HG03457 (cell line): Measurements from ENCODE around the gene RNF38.
"Not testable (repeated sequence)": the region's sequence is repeated elsewhere in the genome, so short reads cannot be mapped to it uniquely, and the experiment has no call there.

Experiments used
- ATAC-seq: cut with Tn5 transposase; IDR thresholded peaks from one replicate; pipeline ENCODE4 v1.9.1; 2021; ENCODE audit warnings: moderate number of reproducible peaks; ENCODE audit not compliant: unreplicated experiment

The RNF38 gene

GRCh38 chr9:36337002-36337401, 63.1 kb downstream of the RNF38 start:
- no peak for ATAC-seq

DNA sequence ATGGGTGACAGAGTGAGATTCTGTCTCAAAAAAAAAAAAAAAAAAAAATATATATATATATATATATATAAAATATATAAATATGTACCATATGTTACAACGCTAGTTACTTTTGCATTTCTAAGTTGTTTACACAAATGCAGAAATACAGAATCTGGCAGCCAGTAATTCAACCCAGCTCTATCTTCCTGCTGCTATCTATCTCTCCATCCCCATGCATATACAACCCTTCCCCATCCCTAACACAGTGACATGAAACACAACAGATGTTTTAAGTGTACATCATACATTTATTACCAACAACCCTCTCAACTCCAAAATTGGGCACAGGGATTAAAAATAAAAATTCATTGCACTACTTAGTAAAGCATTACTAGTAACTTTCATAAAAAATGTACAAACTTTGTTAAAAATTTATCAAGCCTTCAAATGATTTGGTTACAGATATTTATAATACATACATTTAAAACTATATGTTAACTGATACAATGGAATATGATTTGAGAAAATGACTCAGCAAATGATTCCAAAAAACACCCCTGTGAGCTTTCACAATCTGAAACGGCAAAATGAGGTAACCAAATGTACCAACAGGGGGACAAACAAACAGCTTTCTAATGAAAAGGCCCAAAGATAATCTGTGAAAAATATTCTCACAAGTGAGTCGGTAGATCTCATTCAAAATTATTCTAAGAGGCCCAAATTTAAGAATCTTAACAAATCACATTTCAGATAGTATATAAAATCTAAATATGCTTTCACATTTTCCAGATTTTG, 63.8 kb downstream of the RNF38 start:
- ATAC-seq = no peak

DNA sequence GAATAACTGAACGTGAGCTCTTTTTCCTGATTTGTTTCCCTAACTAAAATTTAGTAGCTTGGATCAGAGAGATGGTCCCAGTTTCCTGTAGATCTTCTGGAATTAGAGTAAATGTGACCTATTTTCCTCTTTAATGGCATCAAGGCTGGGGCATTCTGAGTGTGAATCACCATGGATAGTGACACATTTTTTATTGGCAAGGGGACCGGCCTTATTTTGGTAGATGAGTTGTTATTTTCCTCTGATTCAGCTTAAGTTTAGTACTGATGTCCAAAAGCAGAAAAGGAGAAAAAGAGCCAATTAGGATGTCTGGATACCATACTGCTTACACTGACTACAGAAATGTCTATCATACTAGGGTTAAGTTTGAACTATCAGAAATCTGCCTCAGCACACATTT, 68.1 kb downstream of the RNF38 start:
- no peak for ATAC-seq

DNA sequence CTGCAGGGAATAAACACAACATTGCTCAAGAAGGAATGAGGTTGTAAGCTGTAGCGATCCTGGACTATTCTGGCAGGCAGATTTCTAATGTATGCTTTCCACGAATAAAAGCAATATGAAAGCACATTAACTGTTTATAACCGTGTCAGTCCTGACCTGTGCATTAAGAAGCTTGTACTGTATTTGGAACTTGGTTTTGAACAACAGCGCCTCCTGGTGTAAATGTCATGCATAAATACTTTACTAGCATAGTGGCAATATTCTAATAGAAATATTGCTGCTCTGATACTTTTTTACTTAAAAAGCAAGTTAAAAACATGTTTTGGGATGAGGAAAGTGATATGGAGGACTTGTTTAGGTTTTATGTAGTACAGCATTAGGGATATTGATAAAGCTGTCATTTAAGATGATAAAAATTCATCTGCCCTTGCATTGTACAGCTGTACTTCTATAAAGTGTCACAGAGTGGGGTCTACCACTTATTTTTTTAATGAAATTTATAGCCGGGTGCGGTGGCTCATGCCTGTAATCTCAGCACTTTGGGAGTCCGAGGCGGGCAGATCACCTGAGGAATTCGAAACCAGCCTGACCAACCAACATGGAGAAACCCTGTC, 71.2 kb downstream of the RNF38 start:
- ATAC-seq = no peak

- no peak for ATAC-seq
Observed at GRCh38 chr9:36325081-36325828, 74.8 kb downstream of the RNF38 start.

GRCh38 chr9:36323926-36324325, 76.1 kb downstream of the RNF38 start:
- no peak for ATAC-seq

DNA sequence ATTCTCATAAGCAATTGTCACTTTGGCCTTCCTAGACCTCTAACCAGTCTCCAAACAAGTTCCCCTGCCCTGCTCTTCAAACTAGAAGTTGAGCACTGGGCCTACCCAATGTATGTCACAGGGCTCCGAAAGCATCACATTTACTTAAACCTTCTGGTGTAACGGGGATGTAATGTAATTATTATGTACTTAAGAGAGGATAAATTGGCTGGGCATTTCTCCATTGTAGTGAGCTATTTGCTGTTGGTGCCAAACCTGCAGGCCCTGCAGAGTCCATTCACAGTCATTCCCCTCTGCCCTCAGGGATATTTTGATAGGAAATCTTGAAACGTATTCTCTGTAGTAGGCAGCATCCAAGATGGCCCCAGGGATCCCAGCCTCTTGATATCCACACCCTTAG, 77.6 kb downstream of the RNF38 start:
- no peak for ATAC-seq

- ATAC-seq = not testable (repeated sequence)
Observed at GRCh38 chr9:36321903-36322302, 78.2 kb downstream of the RNF38 start.

DNA sequence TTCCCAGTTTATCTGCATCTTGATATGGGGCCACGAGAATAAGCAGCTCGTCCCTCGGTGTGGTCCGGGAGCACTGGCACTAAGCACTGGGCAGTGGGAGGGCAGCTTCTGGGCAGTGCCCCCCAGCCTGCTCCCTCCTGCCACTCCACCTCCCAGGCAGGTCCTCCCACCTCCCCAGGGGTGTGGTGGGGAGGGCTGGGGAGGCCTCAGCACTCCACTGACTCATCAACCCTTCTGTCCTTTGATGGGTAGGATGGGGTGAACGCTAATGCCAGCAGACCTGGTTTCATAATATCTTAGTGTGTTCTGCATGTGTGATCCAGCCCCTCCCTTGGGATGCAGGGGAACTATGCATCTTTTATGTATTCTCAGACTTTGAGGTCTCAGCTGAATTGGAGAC, 79.6 kb downstream of the RNF38 start:
- no peak for ATAC-seq

DNA sequence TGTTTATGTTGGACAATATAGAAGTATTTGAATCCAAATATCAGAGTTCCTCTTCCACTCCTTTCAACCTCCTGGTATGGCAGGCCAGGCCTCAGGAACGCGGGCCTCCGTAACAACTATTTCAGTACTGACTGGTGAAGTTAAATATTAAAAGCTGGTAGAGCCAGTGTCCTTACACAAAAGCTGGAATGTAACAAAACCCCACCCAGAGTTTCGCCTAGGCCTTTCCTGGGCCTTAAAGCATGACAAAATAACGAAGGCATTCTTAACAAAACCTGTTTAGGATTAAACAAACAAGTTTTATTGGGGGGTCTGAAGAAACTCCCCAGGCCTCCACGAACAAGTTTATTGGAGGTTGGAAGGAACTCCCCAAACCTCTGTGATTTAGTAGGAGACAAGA, 80.3 kb downstream of the RNF38 start:
- ATAC-seq = no peak

- no peak for ATAC-seq
Observed at GRCh38 chr9:36319183-36319582, 80.9 kb downstream of the RNF38 start.

- ATAC-seq = no peak
Observed at GRCh38 chr9:36318212-36318802, 81.8 kb downstream of the RNF38 start.

DNA sequence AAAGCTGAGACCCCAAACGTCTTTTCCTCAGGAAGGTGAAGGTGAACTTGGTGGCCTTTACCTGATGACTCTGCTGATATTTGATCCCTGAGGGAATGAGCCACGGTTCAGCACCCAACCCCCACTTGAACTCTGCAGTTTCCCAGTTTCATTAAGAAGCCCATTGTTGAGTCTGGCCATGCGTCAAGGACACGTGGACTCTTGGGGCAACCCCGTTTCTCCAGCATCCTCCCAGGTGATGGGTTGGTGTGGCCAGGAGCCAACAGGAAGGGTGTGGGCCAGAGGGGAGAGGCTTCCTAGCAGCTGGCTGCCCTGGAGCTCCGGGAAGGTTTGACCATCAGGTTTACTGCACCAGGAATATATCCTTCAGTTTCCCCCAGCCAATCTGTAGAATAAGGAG, 82.3 kb downstream of the RNF38 start:
- no peak for ATAC-seq

GRCh38 chr9:36316611-36317317, 83.3 kb downstream of the RNF38 start:
- no peak for ATAC-seq

- no peak for ATAC-seq
Observed at GRCh38 chr9:36316049-36316448, 84.0 kb downstream of the RNF38 start.

DNA sequence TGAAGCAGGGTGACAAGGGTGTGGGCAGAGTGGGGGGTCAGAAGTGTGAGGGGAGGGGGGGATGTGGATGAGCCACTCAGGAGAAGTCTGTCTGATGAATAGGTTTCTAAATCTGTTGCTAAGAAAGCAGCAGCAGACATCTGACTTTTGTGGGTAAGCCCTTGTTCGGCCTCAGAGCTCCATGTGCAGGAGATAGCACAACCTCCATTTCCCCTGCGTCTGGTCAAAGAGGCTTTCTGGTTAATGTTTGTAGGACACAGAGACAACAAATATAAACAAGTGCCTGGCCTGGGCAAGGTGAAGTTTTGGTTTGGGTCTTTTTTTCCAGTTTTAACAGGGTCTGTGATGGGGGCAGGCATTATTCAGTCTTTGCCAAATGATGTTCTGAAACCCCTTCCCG, 84.8 kb downstream of the RNF38 start:
- no peak for ATAC-seq

GRCh38 chr9:36314740-36315139, 85.3 kb downstream of the RNF38 start:
- ATAC-seq = no peak

GRCh38 chr9:36306471-36307306, 93.4 kb downstream of the RNF38 start:
- no peak for ATAC-seq

DNA sequence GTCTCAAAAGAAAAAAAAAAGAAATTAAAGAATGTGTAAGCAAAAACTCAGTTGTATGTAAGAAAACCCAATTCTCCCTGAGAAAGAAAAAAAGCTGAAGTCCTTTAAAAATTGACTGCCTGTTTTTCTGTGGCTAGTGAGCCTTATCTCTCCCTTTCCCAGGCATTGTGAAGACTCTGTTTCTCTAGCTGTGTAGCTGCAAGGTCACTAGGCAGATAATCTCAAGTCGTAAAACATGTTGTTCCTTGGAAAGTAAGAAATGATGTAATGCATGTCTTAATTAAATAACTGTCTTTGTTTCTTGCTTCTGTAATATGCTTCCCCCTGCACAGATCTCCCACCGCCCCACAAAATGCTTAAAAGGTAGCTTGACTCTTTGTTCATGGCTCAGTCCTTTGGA, 95.7 kb downstream of the RNF38 start:
- ATAC-seq = not testable (repeated sequence)

- ATAC-seq = no peak
Observed at GRCh38 chr9:36301227-36301626, 98.8 kb downstream of the RNF38 start.
